Prostate gland (tissue), 2 donors: ENCODE results near the gene LZTS3.

ENCODE experiments used
- POLR2A ChIP-seq: fragments of 450-650 bp; IDR thresholded peaks from one replicate; pipeline ENCODE4 v1.6.1; 2016; ENCODE audit warnings: antibody characterized with exemption, mild to moderate bottlenecking
- POLR2AphosphoS5 ChIP-seq: sonication (generic); formaldehyde crosslinking; IDR thresholded peaks from one replicate; pipeline ENCODE4 v1.6.1; 2017; ENCODE audit warnings: antibody characterized with exemption
- TF ChIP-seq, protein P1 (sequence below), 4 experiments: fragments of 200-600 bp in 2 of 4; fragments of 450-650 bp in 2 of 4; sonication (generic) in 2 of 4; IDR thresholded peaks; 1 replicate in 3 of 4; 2 replicates in 1 of 4; pipeline ENCODE4 v1.5.1; 2016 to 2019; ENCODE audit warnings: antibody characterized with exemption in 4 of 4, mild to moderate bottlenecking in 2 of 4, moderate library complexity in 2 of 4

DNA sequence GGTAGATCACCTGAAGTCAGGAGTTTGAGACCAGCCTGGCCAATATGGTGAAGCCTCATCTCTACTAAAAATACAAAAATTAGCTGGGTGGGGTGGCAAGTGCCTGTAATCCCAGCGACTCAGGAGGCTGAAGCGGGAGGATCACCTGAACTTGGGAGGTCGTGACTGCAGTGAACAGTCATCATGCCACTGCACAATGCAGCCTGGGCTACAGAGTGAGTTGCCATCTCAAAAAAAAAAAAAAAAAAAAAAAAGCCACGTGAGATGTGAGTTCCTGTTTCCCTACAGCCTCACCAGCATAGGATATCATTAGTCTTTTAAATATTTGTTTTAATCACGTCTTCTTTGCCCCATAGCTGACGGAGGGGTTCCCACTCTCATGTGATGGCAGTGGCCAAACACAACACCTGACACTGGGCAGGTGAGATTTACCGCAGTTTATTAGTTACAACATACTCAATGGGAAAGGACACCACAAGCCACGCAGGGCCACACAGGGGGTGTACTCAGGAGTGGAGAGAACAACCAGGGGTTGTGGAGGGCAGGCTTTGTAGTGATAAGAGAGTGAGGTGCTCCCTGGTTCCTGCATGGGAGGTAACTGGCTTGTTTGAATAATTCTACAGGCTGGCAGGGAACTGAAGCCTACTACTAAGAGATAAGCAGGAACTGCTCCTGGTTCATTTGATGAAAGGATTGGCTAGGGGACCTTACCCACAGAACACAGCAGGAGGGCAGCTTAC is 4.6 kb upstream of the LZTS3 start:
- TF ChIP-seq, protein P1, sequence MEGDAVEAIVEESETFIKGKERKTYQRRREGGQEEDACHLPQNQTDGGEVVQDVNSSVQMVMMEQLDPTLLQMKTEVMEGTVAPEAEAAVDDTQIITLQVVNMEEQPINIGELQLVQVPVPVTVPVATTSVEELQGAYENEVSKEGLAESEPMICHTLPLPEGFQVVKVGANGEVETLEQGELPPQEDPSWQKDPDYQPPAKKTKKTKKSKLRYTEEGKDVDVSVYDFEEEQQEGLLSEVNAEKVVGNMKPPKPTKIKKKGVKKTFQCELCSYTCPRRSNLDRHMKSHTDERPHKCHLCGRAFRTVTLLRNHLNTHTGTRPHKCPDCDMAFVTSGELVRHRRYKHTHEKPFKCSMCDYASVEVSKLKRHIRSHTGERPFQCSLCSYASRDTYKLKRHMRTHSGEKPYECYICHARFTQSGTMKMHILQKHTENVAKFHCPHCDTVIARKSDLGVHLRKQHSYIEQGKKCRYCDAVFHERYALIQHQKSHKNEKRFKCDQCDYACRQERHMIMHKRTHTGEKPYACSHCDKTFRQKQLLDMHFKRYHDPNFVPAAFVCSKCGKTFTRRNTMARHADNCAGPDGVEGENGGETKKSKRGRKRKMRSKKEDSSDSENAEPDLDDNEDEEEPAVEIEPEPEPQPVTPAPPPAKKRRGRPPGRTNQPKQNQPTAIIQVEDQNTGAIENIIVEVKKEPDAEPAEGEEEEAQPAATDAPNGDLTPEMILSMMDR (IDR thresholded peaks at IDR 0.05) = no peak
- no peak for TF ChIP-seq POLR2A
- TF ChIP-seq POLR2AphosphoS5 = no peak
